GM18867 (cell line): Measurements from ENCODE around the gene CIAPIN1.

Source experiments
- ATAC-seq: cut with Tn5 transposase; IDR thresholded peaks from one replicate; pipeline ENCODE4 v1.9.1; 2021; ENCODE audit warnings: mild to moderate bottlenecking, moderate library complexity; ENCODE audit not compliant: unreplicated experiment

The CIAPIN1 gene

GRCh38 chr16:57447186-57447962 lies at the start of gene CIAPIN1, which contains the start of gene COQ9:
CIAPIN1 (minus strand) TSS chr16:57447385; CDS start chr16:57440928, 6,457 bp downstream.
COQ9 (plus strand) TSS chr16:57447479; CDS start chr16:57447506, 27 bp downstream.
- peak; percentile 98 for ATAC-seq

DNA sequence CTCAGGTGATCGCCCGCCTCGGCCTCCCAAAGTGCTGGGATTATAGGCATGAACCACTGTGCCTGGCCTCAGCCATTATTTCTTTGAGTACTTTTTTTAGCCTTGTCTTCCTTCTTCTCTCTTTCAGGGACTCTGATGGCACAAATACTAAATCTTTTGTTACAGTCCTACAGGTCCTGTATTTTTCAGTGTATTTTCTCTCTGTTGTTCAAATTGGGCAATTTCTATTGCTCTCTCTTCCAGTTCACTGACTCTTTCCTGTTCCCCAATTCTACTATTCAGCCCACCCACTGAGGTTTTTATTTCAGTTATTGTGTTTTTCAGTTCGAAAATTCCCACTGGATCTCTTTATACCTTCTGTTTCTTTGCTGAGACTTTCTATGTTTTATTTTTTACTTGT lies 46.6 kb upstream of the CIAPIN1 start:
- ATAC-seq = no peak

DNA sequence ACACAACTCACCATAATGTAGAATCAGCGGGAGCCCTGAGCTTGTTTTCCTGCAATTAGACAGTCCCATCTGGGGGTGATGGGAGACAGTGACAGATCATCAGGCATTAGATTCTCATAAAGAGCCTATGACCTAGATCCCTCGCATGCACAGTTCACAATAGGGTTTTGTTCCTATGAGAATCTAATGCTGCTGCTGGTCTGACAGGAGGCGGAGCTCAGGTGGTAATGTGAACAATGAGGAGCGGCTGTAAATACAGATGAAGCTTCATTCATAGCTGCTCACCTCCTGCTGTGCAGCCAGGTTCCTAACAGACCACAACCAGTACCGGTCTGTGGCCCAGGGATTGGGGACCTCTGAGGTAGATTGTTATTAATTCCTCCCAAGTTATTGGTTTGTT lies 42.0 kb upstream of the CIAPIN1 start:
- ATAC-seq = no peak

GRCh38 chr16:57486858-57487834 lies 40.0 kb upstream of the CIAPIN1 start:
- ATAC-seq = no peak

DNA sequence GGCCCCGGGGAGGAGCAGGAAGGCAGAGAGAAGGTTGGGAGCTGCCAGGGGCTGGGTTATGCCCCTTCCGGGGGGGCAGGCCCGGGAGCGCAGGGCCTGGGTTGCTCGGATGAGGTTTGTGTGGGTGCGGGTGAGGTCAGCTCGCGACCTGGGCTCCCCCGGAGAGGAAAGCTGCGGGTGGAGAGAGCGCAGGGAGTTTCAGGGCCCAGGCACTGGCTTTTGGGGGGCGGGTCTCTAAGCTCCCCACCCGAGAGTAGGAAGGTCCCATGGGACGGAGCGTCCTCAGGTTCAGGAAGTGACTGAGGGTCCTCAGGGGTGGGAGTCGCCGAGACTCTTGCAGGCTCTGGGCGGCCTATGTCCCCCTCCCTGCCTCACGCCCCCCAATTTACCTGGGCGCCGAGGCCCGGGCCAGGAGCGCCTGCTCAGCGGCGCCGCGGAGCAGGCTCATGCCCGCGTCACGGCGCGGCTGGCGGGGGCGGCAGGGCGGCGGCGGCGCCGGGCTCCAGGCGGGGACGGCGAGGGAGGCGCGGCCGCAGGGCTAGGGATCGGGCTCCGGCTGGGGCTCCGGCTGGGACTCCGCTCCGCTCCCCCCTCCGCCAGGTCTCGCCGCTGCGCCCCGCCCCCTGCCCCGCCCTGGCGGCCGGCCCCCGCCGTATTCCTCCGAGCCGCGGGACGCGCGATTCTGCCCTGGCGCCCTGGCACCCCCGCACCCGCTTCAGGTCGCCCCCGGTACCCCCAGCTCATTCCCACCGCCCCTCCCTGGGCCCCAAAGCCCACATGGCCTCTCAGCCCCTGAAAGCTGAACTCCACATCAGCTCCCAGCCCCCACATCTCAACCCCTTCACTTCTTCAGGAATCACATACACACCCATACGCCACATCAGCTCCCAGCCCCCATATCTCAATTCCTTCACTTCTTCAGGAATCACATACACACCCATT lies 39.0 kb upstream of the CIAPIN1 start, which contains the start of gene DOK4:
TSS of gene DOK4 (minus strand) at position 578 of the 942 bp plus-strand sequence. CDS start 6,986 bp downstream, outside the sequence.
- peak; percentile 86 for ATAC-seq

GRCh38 chr16:57485091-57485915 lies 38.1 kb upstream of the CIAPIN1 start:
- ATAC-seq = no peak

GRCh38 chr16:57484515-57485005 lies 37.4 kb upstream of the CIAPIN1 start:
- no peak for ATAC-seq

DNA sequence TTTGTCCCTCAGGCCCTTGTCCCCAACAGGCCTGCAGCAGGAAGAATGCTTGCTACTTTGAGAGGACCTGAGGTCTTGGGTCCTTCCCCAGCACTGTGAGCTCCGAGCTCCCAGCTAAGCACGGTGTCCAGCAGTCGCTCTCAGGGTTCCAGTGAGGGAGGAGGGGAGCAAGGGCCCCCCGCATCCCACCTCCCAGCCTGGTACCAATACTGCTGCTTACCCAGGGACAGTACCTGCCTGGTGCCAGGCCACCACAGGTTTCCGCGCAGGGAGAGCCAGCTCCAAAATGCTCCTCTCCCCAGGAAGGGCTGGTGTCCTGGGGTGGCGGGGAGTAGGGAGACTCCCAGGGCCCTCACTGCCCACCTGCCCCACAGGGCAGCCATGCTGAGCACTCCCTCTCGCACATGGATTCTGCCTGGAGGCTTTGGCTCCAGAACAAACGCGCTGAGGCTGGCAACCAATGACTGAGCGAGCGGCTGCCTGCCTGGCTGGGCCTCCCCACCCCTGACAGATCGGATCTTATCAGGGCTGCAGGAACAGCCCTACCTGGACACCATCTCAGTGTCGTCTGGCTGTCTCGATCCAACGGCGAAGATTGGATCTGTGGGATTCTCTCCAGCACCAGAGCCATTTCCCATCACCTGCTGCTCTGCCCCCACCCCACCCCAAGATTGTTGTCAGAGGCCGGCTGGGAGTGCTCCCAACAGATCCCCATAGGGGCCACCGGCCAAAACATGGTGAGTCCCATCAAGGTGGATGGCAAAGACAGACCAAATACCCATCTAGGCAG lies 36.7 kb upstream of the CIAPIN1 start:
- ATAC-seq = no peak

- no peak for ATAC-seq
These were observed 35.8 kb upstream of the CIAPIN1 start for GRCh38 chr16:57482845-57483545.

DNA sequence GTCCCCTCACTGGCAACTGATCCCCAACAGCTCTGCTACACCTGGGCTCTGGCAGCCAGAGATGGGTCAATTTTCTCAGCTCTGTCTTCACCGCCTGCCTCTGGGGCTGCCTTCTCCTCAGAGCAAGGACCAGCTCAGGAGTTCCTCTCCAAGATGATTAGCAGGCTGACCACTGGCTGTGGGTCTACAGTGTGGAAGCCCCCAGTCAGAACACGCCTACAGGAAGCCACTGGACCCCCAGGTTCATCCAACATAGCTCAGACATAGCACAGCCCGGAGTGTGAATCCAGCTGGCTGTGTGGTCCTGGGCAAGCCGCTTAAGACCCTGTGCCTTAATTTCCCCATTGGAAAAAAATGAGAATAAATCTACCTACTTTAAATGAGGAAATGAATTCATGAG lies 34.2 kb upstream of the CIAPIN1 start:
- ATAC-seq = no peak

GRCh38 chr16:57480754-57481230 lies 33.6 kb upstream of the CIAPIN1 start:
- no peak for ATAC-seq

DNA sequence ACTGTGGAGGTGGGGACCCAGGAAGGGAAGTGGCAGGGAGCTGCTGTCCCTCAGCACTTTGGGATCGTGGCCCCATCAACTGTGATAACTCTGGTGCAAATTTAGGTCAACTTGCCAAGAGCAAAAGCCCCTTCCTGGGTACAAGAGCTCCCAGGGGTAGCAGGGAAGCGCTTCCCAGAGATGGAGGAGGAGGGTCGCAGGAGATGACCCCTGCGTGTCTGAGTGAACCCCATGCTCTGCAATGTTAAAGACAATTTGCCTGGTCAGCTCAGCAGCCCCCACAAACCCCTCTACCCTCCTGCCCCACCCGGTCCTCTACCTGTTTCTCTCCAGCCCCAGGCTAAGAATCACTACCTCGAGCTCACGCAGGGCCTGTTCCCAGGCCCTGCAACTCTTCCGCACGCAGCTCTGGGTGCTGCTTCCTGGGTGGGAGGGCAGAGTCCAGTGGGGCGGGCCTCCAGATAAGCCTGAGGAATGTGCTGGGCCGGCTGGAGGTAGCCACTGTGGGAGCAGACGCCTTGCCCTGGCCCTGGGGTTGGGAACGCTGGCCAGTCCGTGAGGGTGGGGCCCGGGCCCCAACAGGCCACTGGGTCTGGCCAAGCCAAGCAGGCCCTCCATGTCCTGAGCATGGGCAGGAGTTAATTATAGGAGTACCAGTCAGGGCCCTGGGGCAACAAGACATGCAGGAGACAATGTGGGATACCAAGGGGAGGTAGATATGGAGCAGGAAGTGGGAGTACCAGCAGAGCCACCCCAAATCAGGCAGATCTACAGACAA lies 33.0 kb upstream of the CIAPIN1 start:
- no peak for ATAC-seq

DNA sequence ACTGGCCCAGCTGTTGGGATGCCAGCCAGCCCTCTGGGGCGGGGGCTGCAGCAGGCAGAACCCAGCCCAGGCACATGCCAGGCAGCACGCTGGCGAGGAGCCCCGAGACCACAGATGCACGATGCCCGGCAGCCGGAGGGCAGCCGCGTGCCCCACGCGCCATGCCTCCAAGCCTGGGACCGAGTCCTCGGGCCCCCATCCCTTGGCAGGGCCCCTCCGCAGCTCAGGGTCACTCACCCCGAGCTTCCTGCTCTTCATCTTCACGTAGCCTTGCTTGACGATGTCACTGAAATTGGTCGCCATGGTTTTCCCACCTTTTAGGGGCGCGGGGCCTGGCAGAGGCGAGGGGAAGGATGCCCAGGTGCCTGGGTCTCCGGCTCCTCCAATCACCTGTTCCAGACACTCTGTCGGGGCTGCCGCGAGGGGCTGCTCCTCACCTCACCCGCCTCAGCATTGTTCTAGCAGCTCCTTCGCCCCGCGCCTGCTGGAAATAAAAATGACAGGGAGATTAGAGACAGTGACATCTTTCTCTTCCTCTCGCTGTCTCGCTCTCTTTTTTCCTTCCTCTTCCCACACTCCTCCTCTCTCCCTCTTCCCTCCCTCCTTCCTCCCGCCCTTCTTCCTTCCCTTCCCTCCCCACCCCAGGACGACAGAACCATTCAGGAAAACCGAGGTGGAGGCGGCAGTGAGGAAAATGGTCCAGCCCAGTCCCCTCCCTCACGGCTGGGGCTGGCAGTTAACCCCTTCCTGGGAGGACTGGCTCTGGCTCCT lies 32.2 kb upstream of the CIAPIN1 start:
- no peak for ATAC-seq

- no peak for ATAC-seq
These were observed 31.4 kb upstream of the CIAPIN1 start for GRCh38 chr16:57478396-57479204.

DNA sequence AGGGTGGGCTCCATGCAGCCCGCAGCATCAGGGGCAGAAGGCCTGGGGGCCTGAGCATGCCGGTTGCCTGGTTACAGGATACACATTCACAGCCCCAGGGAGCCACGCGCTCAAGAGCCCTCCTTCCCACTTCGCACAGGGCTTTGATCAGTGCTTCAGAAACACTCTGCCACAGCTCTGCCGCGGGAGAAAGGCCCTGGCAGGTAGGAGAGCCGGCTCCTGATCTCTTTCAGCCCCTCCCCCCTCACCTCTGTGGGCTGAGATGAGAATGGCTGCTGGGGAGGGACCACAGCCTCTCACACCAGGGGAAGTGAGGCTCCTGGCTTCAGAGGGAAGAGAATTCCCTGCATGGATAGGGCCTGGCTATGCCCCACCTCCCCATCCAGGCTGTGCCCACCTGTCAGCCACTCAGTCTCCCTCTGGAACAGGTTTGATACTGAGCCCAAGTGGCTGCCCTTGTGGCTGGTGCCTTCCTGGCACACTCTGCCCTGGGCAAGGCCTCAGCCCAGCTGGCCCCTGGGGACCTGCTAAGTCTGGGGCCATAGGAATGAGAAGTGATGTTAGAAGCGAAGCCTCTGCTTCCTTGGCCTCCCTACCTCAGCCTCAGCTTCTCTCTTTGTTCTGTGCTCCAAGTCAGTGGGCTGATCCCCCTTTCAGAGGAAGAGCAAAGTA lies 30.5 kb upstream of the CIAPIN1 start:
- ATAC-seq = no peak
